ENCODE data around the gene PCDH9. TPM values are rescaled to one million over a fixed set of nuclear protein-coding genes. Genes with fewer than 3 reads are reported as not detected.

The PCDH9 gene
- total RNA-seq, 1 donor from 2014 or later = 33.8 TPM

DNA sequence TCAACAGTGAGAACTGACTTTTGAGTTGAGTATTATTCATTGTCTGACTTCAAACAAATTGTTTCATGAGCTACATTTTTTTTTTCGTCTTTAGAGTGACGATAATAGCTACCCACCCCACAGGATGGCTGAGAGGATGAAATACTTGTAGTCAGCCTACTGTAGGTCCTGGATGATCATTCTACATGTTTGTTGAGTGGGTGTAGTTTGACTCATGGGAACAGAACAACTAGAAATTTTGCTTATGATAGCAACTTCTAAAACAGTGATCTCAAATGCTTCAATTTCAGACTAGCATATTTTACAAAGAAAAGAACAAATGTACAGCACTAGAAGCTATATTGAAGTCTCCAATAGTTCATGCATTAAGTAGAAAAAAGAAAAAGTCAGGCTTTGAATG lies 651.8 kb downstream of the PCDH9 start:
- no peak overlapping the region for H3K4me3 Mint-ChIP-seq (ENCODE audit: unreplicated experiment)
- peaks cover 7% of the 10 kb centered on the region for H3K4me1 Mint-ChIP-seq (ENCODE audit: unreplicated experiment)
- peaks cover 2% of the 10 kb centered on the region for H3K9me3 Mint-ChIP-seq (ENCODE audit: unreplicated experiment)
- H3K36me3 Mint-ChIP-seq (ENCODE audit: unreplicated experiment) = peaks cover 4% of the 10 kb centered on the region
- H3K27ac Mint-ChIP-seq (ENCODE audit: unreplicated experiment) = no peak overlapping the region
- TF ChIP-seq, protein P1, sequence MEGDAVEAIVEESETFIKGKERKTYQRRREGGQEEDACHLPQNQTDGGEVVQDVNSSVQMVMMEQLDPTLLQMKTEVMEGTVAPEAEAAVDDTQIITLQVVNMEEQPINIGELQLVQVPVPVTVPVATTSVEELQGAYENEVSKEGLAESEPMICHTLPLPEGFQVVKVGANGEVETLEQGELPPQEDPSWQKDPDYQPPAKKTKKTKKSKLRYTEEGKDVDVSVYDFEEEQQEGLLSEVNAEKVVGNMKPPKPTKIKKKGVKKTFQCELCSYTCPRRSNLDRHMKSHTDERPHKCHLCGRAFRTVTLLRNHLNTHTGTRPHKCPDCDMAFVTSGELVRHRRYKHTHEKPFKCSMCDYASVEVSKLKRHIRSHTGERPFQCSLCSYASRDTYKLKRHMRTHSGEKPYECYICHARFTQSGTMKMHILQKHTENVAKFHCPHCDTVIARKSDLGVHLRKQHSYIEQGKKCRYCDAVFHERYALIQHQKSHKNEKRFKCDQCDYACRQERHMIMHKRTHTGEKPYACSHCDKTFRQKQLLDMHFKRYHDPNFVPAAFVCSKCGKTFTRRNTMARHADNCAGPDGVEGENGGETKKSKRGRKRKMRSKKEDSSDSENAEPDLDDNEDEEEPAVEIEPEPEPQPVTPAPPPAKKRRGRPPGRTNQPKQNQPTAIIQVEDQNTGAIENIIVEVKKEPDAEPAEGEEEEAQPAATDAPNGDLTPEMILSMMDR (IDR thresholded peaks at IDR 0.05) = no peak
- no peaks in the 10 kb centered on the region for H3K27me3 Mint-ChIP-seq (ENCODE audit: unreplicated experiment)
- no peak for DNase-seq (ENCODE audit: extremely low spot score, unreplicated experiment)

DNA sequence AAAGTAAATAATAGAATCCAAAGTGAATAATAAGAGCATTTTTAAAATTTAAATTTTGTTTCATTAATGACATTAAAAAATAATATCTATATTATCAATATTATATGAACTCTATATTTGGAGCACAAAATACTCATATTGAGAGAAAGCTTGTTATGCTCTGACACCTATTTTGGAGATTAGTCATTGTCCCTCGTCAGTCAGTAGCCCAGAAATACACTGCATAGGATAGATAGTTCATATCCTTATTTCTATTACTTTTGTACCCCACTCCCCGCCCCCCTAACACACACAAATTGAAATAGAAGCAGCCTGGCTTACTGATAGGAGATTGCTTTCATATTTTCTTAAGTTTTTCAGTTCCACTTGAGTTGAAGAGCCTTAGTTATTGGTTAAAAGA lies 652.8 kb downstream of the PCDH9 start:
- TF ChIP-seq, protein P1 (IDR thresholded peaks at IDR 0.05) = no peak
- Mint-ChIP-seq H3K9me3 (ENCODE audit: unreplicated experiment) (peaks cover 12% of the 10 kb centered on the region), H3K4me3 (ENCODE audit: unreplicated experiment) (no peak overlapping the region), H3K27ac (ENCODE audit: unreplicated experiment) (no peak overlapping the region), H3K36me3 (ENCODE audit: unreplicated experiment) (peaks cover 5% of the 10 kb centered on the region), H3K27me3 (ENCODE audit: unreplicated experiment) (no peaks in the 10 kb centered on the region), H3K4me1 (ENCODE audit: unreplicated experiment) (peaks cover 7% of the 10 kb centered on the region)
- no peak for DNase-seq (ENCODE audit: extremely low spot score, unreplicated experiment)

DNA sequence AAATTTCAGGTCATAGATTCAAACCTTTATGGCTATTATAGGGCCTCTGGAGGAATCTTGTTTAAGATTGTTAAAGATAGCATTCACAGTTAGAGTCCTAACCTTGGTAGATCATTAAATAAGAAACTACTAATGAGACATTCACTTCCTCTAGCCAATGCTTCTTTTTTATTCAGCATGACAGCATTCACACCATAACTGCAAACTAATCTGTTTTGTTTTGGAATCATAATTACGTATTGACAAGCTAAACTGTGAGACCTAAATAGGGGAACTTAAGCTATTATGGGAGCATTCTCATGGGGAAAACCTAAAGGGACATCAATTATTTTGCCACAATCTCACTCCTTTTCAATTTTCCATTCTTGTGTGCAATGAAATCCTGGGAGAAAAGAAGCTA lies 653.8 kb downstream of the PCDH9 start:
- Mint-ChIP-seq H3K36me3 (ENCODE audit: unreplicated experiment) (peaks cover 3% of the 10 kb centered on the region), H3K9me3 (ENCODE audit: unreplicated experiment) (peaks cover 14% of the 10 kb centered on the region), H3K27me3 (ENCODE audit: unreplicated experiment) (no peaks in the 10 kb centered on the region), H3K4me3 (ENCODE audit: unreplicated experiment) (no peak overlapping the region), H3K27ac (ENCODE audit: unreplicated experiment) (no peak overlapping the region), H3K4me1 (ENCODE audit: unreplicated experiment) (peaks cover 7% of the 10 kb centered on the region)
- DNase-seq (ENCODE audit: extremely low spot score, unreplicated experiment) = no peak
- TF ChIP-seq, protein P1 (IDR thresholded peaks at IDR 0.05) = no peak

DNA sequence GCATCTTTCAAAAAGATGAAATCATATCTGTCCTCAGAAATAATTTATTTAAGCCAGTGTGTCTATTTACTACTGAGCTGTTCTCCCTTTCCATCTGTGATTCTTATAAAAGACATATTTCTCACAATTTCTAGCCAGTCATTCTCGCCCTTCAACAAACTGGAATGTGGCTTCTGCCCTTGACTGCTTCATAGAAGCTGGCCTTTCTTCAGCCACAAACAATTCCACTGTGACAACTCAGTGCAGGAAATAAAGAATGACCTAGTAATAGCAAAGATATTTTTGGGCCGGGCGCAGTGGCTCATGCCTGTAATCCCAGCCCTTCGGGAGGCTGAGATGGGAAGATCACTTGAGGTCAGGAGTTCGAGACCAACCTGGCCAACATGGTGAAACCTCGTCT lies 655.5 kb downstream of the PCDH9 start:
- Mint-ChIP-seq H3K4me1 (ENCODE audit: unreplicated experiment) (peaks cover 7% of the 10 kb centered on the region), H3K27ac (ENCODE audit: unreplicated experiment) (peak overlapping the region; percentile 25), H3K36me3 (ENCODE audit: unreplicated experiment) (peaks cover 3% of the 10 kb centered on the region), H3K4me3 (ENCODE audit: unreplicated experiment) (no peak overlapping the region), H3K9me3 (ENCODE audit: unreplicated experiment) (peaks cover 14% of the 10 kb centered on the region), H3K27me3 (ENCODE audit: unreplicated experiment) (no peaks in the 10 kb centered on the region)
- TF ChIP-seq, protein P1 (IDR thresholded peaks at IDR 0.05) = no peak
- no peak for DNase-seq (ENCODE audit: extremely low spot score, unreplicated experiment)

DNA sequence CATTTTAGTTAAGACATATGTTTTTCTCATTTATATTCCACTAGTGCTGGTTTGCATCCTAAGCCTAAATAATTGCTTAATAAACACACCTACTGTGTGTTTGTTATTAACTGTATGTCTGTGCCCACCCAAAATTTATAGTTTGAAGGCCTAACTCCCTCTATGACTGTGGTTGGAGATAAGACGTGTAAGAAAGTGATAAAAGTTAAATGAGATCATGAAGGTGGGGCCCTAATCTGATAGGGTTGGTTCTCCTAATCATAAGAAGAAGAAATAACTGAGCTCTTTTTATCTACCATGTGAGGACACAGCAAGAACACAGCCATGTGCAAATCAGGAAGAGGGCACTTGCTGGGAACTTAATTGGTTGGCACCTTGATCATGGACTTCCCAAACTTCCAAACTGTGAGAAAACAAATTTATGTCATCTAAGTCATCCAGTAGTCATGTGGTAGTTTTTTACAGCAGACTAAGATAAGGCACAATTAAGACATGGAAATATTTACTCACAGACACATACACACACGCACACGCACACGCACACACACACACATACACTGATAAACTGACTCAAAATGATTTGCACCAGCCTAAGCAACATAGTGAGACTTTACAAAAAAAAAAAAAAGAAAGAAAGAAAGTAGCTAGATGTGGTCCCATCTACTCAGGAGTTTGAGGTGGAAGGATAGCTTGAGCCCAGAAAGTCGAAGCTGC lies 662.1 kb downstream of the PCDH9 start:
- TF ChIP-seq, protein P1 (IDR thresholded peaks at IDR 0.05) = no peak
- DNase-seq (ENCODE audit: extremely low spot score, unreplicated experiment) = no peak
- H3K4me3 Mint-ChIP-seq (ENCODE audit: unreplicated experiment) = no peak overlapping the region
- H3K9me3 Mint-ChIP-seq (ENCODE audit: unreplicated experiment) = peaks cover 13% of the 10 kb centered on the region
- H3K27me3 Mint-ChIP-seq (ENCODE audit: unreplicated experiment) = no peaks in the 10 kb centered on the region
- H3K4me1 Mint-ChIP-seq (ENCODE audit: unreplicated experiment) = peaks cover 8% of the 10 kb centered on the region
- peaks cover 3% of the 10 kb centered on the region for H3K36me3 Mint-ChIP-seq (ENCODE audit: unreplicated experiment)
- no peak overlapping the region for H3K27ac Mint-ChIP-seq (ENCODE audit: unreplicated experiment)
